ENCODE results near the gene ARAF. TPM values are rescaled to one million over a fixed set of nuclear protein-coding genes. Genes with fewer than 3 reads are reported as not detected.

The ARAF gene
- total RNA-seq, 2 donors from 2014 or later: 132 to 140 TPM

DNA sequence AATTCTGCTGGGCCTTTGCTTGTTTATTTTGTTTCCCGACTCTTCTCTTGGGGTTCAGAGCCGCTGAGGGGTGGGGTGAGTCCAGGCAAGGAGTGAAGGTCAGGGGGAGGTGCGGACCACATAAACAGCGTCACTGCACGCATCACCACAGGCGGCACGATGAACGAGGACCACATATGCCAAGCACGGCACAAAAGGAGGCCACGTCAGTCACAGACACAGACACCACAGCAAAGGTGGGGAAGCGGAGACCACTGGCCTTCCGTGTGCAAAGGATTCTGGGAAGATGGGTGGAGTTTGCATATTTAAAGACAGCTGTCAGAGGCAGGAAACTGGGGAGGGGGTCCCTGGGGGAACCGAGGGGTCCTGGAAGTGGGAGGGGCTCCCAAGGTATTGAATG lies 10.9 kb downstream of the ARAF start:
- no peaks in the 10 kb centered on the region for H3K27me3 Mint-ChIP-seq
- ATAC-seq: no peak
- peak overlapping the region; percentile 95 for H3K27ac Mint-ChIP-seq
- H3K4me1 Mint-ChIP-seq: peaks cover 12% of the 10 kb centered on the region
- no peaks in the 10 kb centered on the region for H3K9me3 ChIP-seq (ENCODE audit: control insufficient read depth, low read length, poor library complexity, severe bottlenecking)
- H3K4me3 Mint-ChIP-seq: peak overlapping the region; percentile 64
- no peak for DNase-seq
- peaks cover 9% of the 10 kb centered on the region for H3K36me3 Mint-ChIP-seq (ENCODE audit: low read depth)

DNA sequence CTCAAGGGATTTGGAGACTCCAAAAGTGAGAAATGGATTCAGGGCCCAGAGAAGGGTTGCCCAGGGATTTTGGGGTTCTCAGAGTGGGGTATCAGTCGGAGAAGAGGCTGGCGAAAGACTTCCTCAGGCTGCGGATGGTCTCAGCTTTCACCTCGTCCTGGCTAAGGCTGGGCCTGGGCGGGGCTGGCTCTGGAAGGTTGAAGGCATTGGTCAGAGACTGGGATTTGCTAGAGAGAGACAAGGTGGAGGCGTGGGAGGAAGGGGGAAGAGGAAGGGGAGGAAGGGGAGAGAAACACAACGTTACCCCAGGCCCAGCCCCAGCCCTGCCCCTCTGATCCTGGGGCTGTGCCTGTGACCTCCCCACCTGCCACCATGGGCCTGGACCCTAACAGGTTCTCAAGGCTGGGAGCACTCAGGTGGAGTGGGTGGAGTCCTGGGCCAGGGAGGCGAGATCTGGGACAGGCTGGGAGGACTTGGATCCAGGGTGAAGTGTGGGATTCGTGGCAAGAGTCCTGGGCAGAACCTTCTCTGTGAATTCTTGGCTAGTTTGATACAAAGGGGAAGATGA lies 11.9 kb downstream of the ARAF start:
- H3K4me1 Mint-ChIP-seq: peaks cover 14% of the 10 kb centered on the region

DNA sequence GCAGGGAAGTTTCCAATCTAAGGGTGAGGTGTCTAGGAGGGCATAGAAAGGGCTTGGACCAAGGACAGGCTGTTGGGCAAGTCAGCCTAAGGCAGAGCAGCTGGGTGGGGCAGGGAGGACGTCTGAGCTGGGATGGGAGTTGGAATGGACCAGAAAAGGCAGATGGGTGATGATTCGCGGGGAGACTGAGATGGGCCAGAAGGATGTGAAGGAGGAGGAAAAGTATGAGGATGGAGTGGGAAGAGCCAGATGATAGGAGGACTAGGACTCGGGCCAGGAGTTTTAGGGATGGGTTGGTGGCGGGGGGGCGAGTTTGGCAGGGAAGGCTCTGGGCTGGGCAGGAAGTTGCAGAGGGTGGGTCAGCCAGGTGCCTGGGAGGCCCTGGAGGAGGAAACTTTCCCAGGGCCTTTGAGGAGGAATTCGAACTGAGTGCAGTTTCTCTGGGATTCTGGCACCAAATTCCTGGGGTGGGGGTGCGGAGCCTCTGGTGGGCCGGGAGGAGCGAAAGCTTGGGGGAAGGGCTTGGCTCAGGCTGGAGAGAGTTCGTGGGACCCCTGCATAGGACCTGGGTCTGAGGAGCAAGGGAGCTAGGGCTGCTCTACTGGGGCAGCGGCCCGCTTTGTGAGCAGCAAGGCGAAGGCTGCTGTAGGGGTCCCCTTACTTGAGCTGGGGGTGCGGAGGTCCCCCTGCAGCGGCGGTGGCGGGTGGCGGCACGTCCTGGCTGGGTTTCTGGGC lies 12.5 kb downstream of the ARAF start:
- Mint-ChIP-seq H3K4me3 (peak overlapping the region; percentile 58), H3K36me3 (ENCODE audit: low read depth) (peaks cover 9% of the 10 kb centered on the region), H3K27me3 (no peaks in the 10 kb centered on the region), H3K4me1 (peaks cover 19% of the 10 kb centered on the region), H3K27ac (peak overlapping the region; percentile 95)
- peak; percentile 3 for ATAC-seq
- no peak for DNase-seq
- H3K9me3 ChIP-seq (ENCODE audit: control insufficient read depth, low read length, poor library complexity, severe bottlenecking): no peaks in the 10 kb centered on the region

More for the DNA sequence above, 11.9 kb downstream of the ARAF start:
- no peaks in the 10 kb centered on the region for H3K27me3 Mint-ChIP-seq
- H3K36me3 Mint-ChIP-seq (ENCODE audit: low read depth): peaks cover 9% of the 10 kb centered on the region
- ATAC-seq: peak; percentile 30
- DNase-seq: no peak
- no peaks in the 10 kb centered on the region for H3K9me3 ChIP-seq (ENCODE audit: control insufficient read depth, low read length, poor library complexity, severe bottlenecking)
- peak overlapping the region; percentile 58 for H3K4me3 Mint-ChIP-seq
- H3K27ac Mint-ChIP-seq: peak overlapping the region; percentile 95

DNA sequence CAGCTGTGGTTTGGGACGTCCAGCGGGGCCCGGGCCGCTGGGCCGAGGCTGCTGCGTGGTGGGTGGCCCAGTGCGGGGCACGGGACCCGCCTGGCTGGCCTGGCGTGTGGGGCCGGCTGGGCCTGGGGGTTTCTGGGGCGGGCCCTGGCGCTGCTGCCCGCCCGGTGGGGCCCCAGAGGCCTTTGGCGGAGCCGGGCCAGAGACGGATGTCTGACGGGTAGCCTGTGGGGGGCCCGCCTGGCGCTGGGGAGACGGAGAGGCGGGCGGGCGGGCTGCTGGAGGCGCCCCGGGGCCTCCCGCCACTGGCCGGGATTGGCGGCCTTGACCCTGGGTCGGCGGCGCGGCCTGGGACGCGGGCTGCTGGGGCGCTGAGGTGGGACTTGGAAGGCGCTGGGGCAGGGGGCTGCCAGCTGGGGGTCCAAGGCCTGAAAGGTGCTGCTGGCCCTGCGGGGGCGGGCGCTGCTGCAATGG lies 13.1 kb downstream of the ARAF start:
- H3K4me1 Mint-ChIP-seq: peaks cover 19% of the 10 kb centered on the region
- DNase-seq (no peak), ATAC-seq (no peak)
- peaks cover 7% of the 10 kb centered on the region for H3K36me3 Mint-ChIP-seq (ENCODE audit: low read depth)
- H3K27me3 Mint-ChIP-seq: no peaks in the 10 kb centered on the region
- H3K27ac Mint-ChIP-seq: peak overlapping the region; percentile 95
- no peaks in the 10 kb centered on the region for H3K9me3 ChIP-seq (ENCODE audit: control insufficient read depth, low read length, poor library complexity, severe bottlenecking)
- no peak overlapping the region for H3K4me3 Mint-ChIP-seq

DNA sequence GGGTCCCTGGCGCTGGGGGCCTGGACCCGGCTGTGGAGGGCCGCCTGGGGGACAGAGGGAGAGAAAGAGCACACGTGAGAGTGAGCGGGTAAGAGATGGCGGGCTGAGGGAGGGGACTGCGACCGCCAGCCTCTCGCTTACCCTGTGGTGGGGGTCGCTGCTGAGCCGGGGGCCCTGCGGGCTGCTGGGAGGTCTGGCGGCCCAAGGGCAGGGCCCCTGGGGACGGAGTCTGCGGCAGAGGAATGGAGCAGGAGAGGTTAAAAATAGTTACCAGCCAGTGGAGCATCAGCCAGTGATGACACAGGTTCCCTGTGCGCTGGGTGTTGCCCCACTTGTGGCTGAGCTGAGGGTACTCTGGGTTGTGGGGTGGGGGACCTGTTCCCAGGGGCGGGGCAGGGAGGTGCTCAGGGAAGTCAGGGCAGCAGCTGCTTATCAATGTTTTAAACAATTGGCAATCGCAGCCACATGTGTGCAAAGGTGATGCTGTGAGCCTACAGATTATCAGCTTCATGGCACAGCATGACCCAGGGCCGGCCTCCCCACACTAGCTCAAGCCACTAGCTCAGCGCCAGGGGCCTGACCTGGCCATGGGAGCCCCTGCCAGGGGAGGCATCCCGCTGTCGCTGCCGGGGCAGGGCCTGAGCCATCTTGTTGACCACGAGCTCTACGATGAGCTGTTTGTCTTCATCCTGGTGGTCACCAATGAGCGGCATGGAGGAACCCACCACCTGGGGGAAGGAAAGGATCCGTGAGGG lies 13.7 kb downstream of the ARAF start:
- H3K4me1 Mint-ChIP-seq: peaks cover 23% of the 10 kb centered on the region
- H3K36me3 Mint-ChIP-seq (ENCODE audit: low read depth): peaks cover 4% of the 10 kb centered on the region
- H3K27me3 Mint-ChIP-seq: no peaks in the 10 kb centered on the region
- H3K27ac Mint-ChIP-seq: no peak overlapping the region
- no peaks in the 10 kb centered on the region for H3K9me3 ChIP-seq (ENCODE audit: control insufficient read depth, low read length, poor library complexity, severe bottlenecking)
- ATAC-seq (no peak), DNase-seq (no peak)
- peak overlapping the region; percentile 31 for H3K4me3 Mint-ChIP-seq

DNA sequence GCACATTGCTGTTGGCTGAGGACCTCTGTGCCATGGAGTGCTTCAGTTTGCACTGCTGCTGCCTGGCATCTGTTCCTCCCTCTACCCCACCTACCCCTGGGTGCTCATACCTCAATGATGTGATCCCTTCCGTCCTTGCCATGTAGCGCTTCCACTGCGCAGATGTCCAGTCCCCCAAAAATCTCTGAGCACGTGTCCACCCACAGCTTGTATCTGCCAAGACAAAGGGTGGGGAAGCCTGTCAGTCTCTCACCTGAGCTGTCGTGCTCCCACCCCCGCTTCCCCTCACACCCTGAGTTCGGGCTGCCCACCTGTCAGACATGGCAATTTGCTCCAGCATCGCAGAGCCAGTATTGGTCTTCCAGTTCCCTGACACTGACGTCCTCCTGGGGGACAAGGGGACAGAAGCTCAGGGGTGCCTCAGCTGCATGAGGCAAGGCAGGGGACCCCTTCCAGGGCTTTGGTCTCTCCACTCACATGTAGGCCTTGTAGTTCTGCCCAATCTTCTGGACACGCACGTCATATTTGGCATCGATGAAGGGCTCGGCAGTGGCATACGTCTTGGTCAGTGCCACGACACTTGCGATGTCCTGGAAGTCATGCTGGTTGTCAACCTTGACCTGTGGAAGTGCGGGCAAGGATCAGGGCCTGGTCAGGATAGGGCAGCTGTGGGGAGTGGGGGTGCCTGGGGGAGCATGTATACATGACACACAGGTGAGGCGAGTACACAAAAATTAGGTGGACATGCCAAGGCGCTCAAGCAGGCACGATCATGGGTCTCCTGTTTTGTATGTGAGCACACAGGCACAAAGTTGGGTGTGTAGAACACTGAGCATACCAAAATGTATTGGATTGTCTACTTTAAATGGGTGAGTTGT lies 15.3 kb downstream of the ARAF start:
- DNase-seq: no peak
- no peak overlapping the region for H3K27ac Mint-ChIP-seq
- no peaks in the 10 kb centered on the region for H3K36me3 Mint-ChIP-seq (ENCODE audit: low read depth)
- no peaks in the 10 kb centered on the region for H3K27me3 Mint-ChIP-seq
- H3K9me3 ChIP-seq (ENCODE audit: control insufficient read depth, low read length, poor library complexity, severe bottlenecking): no peaks in the 10 kb centered on the region
- no peak for ATAC-seq
- H3K4me3 Mint-ChIP-seq: no peak overlapping the region
- peaks cover 24% of the 10 kb centered on the region for H3K4me1 Mint-ChIP-seq

DNA sequence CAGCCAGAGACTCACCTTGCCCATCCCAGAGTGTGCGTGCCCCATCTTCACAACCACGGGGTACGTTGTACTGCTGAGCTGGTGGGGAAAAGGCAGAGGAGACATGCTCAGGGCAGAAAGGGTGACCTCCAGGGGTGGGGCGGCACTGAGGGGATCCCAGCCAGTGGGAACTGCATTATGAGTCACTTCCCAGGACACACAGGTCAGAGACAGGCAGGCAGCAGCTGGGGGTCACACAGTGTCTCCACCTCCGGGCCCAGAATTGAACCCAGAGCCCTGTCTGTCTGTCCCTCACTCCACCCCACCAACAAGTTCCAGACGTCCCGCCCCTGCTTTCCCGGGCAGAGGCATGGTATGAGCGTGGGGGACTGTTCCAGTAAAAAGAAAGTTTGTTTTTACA lies 16.4 kb downstream of the ARAF start:
- H3K4me1 Mint-ChIP-seq: peaks cover 24% of the 10 kb centered on the region
- ATAC-seq (no peak), DNase-seq (no peak)
- no peaks in the 10 kb centered on the region for H3K27me3 Mint-ChIP-seq
- no peaks in the 10 kb centered on the region for H3K9me3 ChIP-seq (ENCODE audit: control insufficient read depth, low read length, poor library complexity, severe bottlenecking)
- no peak overlapping the region for H3K4me3 Mint-ChIP-seq
- H3K36me3 Mint-ChIP-seq (ENCODE audit: low read depth): no peaks in the 10 kb centered on the region
- no peak overlapping the region for H3K27ac Mint-ChIP-seq

DNA sequence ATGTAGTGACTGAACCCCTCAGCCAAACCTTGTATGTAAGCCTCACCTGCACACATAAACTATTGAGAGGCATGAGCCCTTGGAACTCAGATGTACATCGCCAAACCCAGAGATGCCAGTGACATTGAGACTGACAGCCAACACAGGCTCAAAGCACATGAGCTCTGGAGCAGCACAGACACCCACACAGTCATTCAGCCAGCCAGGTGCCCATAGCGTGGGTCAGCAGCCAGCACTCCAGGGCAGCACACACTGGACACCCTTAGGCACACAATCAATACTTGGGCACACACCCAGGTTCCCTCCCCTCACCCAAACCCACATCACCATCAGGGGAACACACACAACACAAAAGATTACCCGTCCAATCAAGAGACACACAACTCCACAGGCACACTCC lies 16.9 kb downstream of the ARAF start:
- ATAC-seq: no peak
- DNase-seq: no peak
- Mint-ChIP-seq H3K27me3 (no peaks in the 10 kb centered on the region), H3K27ac (no peak overlapping the region), H3K4me1 (peaks cover 21% of the 10 kb centered on the region), H3K36me3 (ENCODE audit: low read depth) (no peaks in the 10 kb centered on the region), H3K4me3 (no peak overlapping the region)
- no peaks in the 10 kb centered on the region for H3K9me3 ChIP-seq (ENCODE audit: control insufficient read depth, low read length, poor library complexity, severe bottlenecking)

DNA sequence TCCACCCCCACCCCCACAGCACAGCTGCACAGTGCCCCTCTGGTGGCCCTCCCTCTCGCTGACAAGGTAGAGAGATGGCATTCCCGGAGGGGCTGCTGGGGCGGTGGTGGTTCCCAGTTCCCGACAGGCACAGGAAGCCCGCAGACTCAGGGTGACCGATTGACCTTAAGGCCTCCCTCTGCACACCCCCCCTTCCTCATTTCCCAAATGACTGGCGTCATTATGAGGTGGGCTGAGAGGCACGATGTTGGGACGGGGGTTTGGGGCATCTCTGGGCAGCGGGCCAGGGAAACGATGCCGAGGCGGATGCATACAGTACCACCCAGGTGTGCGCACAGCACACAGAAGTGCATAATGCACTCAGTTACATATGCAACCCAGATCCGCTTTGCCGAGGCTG lies 17.7 kb downstream of the ARAF start:
- Mint-ChIP-seq H3K4me1 (peaks cover 24% of the 10 kb centered on the region), H3K27me3 (no peaks in the 10 kb centered on the region), H3K27ac (no peak overlapping the region), H3K36me3 (ENCODE audit: low read depth) (peaks cover 2% of the 10 kb centered on the region), H3K4me3 (no peak overlapping the region)
- no peaks in the 10 kb centered on the region for H3K9me3 ChIP-seq (ENCODE audit: control insufficient read depth, low read length, poor library complexity, severe bottlenecking)
- DNase-seq: no peak
- no peak for ATAC-seq

DNA sequence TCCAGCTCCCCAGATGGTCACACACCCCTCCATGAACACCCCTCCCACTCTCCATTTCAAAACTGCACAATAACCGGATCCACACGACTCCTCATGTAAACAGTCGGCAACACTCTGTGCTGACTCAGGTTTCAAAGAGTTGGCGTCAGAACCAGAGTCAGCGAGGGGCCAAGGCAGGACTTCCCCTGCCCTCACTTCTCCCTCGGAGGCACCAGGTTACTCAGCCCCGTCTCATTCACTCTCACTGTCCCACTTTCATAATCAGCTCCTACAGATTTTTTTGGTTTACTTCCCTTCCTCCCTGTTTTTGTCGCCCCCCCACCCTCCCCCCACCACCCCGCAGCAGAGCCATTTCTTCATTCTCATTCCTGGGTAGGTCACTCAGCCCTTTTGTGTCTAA lies 18.5 kb downstream of the ARAF start:
- DNase-seq (no peak), ATAC-seq (peak; percentile 46)
- H3K27me3 Mint-ChIP-seq: no peaks in the 10 kb centered on the region
- H3K36me3 Mint-ChIP-seq (ENCODE audit: low read depth): peaks cover 2% of the 10 kb centered on the region
- peak overlapping the region; percentile 57 for H3K27ac Mint-ChIP-seq
- H3K4me1 Mint-ChIP-seq: peaks cover 28% of the 10 kb centered on the region
- H3K4me3 Mint-ChIP-seq: peak overlapping the region; percentile 67
- H3K9me3 ChIP-seq (ENCODE audit: control insufficient read depth, low read length, poor library complexity, severe bottlenecking): no peaks in the 10 kb centered on the region

DNA sequence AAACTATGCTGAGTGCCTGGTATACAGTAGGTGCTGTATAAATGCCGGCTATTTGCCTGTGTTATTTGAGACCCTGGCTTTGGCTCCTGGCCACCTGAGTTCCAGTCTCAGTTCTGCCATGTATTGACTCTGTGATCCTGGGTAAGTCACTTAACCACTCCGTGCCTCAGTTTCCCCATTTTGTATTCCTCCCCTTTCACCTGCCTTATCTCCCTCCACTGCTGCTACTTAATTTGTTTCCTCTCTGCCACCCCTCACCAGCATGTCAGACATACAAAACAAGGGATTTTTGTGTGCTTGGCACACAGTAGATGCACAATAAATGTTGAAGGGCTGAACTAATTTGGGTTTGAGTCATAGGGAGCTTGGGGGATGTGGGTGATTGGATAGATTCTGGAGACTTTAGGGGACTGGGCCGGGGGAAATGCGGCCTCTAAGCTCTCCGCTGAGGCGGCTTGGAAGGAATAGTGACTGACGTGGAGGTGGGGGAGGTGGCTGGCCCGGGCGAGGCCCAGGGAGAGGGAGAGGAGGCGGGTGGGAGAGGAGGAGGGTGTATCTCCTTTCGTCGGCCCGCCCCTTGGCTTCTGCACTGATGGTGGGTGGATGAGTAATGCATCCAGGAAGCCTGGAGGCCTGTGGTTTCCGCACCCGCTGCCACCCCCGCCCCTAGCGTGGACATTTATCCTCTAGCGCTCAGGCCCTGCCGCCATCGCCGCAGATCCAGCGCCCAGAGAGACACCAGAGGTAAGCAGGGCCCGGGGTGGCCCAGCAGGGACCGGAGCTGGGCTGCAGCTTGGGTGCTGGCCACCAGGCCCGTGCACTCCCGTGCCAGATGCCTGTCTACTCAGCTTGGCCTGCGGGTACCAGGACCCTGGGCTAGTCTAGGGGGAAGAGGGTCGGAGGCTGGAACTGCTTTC lies 21.0 kb downstream of the ARAF start, which contains the start of gene TIMP1:
TSS of gene TIMP1 (plus strand) at position 706 of the 917 bp plus-strand sequence. CDS start 980 bp downstream, outside the sequence.
- peak; percentile 47 to 69 (median 53) for DNase-seq
- Mint-ChIP-seq H3K36me3 (ENCODE audit: low read depth) (peaks cover 5% of the 10 kb centered on the region), H3K27me3 (no peaks in the 10 kb centered on the region), H3K27ac (peak within 1 kb of the TSS; percentile 87), H3K4me1 (peaks cover 25% of the 10 kb centered on the region), H3K4me3 (peak within 1 kb of the TSS; percentile 94)
- ATAC-seq: peak; percentile 94
- H3K9me3 ChIP-seq (ENCODE audit: control insufficient read depth, low read length, poor library complexity, severe bottlenecking): no peaks in the 10 kb centered on the region
